ENCODE results near the gene ANKS1B. TPM values are rescaled to one million over a fixed set of nuclear protein-coding genes. Genes with fewer than 3 reads are reported as not detected.

Gene ANKS1B
- total and polyA plus RNA-seq, 2 of the 4 experiments (the other 2 are of a cell fraction), result 0.17 to 0.18 TPM

DNA sequence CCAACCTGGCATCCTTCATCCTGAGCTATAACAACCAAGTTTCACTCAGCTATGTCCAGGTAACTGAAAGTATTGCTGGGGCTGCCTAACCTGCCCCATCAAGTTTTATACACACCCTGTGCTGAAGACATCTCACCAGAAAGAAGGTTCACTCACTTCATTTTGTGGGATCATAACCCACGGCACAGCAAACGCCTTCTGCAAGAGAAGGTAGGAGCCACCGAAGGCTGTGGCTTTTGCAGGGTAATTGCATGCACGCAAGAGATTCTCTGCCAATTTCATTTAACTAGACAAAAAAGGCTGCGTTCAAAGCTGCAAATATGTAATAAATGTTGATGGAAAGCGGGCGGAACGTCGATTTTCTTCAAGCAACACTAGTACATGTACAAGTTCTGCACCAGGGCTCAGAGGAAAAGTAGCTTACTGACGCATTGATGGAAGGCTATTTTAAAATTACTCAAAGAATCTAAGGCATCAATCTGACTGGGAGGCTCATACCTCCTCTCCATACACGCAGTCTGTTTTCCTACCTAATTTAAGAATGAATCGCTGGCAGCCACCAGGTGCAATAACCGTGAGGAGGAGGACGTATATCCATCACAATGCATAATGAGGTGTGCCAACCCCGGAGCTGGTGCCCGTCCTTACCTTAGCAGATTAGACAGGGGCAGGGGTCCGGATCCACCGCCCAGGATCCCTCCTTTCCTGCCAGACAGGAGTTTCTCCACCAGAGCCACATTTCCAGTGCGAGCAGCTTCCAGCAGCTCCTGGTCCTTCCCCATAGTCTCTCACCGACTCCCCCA, 1.1 kb downstream of the ANKS1B start (continued):
- TF ChIP-seq FOS (IDR thresholded peaks at IDR 0.05; ENCODE audit: low read depth, low read length), result no peak

- dilution Hi-C loops (cut with HindIII; ENCODE audit: low sequenced_read_pairs, unreplicated experiment) (no loop called here), intact Hi-C loops (cut with micrococcal nuclease) (no loop called here), in situ Hi-C loops (cut with MboI; ENCODE audit: low sequenced_read_pairs) (no loop called here)
- Histone ChIP-seq H3K23ac (ENCODE audit: low read depth, low read length) (no peak overlapping the region), H2AK5ac (ENCODE audit: low read depth, low read length) (no peak overlapping the region), H3K9me1 (ENCODE audit: insufficient read depth, low read length) (no peaks in the 10 kb centered on the region), H3K4me3 (ENCODE audit: insufficient read depth, low read depth, low read length) (no peak overlapping the region), H3K18ac (ENCODE audit: low read depth, low read length) (no peak overlapping the region), H4K91ac (ENCODE audit: insufficient read depth, low read depth, low read length) (no peak overlapping the region), H3K4me1 (ENCODE audit: control insufficient read depth, insufficient read depth, low read length) (no peaks in the 10 kb centered on the region), H3K79me1 (ENCODE audit: low read depth in 1 of 2, low read length in 2 of 2) (no peaks in the 10 kb centered on the region), H4K5ac (ENCODE audit: low read depth, low read length) (no peak overlapping the region), H2AFZ (replicated peaks; ENCODE audit: low read length, poor library complexity) (no peak overlapping the region), H2BK20ac (ENCODE audit: low read depth, low read length) (no peak overlapping the region), H3K14ac (replicated peaks; ENCODE audit: low read depth, low read length) (no peak overlapping the region), H2AK9ac (replicated peaks; ENCODE audit: low read depth, low read length, poor library complexity) (no peak overlapping the region), H3K9me3 (ENCODE audit: control insufficient read depth, insufficient read depth, low read length) (no peaks in the 10 kb centered on the region), H3K4me2 (ENCODE audit: low read depth, low read length) (no peak overlapping the region), H3K56ac (ENCODE audit: extremely low read depth, insufficient read depth, low read length) (no peak overlapping the region), H2BK120ac (ENCODE audit: low read depth, low read length) (no peak overlapping the region), H3K36me3 (ENCODE audit: control insufficient read depth, insufficient read depth, low read length) (no peaks in the 10 kb centered on the region), H4K20me1 (ENCODE audit: insufficient read depth, low read length) (no peaks in the 10 kb centered on the region), H4K8ac (ENCODE audit: low read depth in 2 of 2, low read length in 2 of 2) (no peak overlapping the region), H3K27me3 (ENCODE audit: control insufficient read depth, insufficient read depth, low read length) (peaks cover 5% of the 10 kb centered on the region), H2BK5ac (ENCODE audit: low read depth, low read length, poor library complexity, severe bottlenecking) (no peak overlapping the region), H3K27ac (ENCODE audit: insufficient read depth, low read length) (no peak overlapping the region), H2BK15ac (ENCODE audit: low read depth, low read length) (no peak overlapping the region), H3K4ac (ENCODE audit: low read depth, low read length) (no peak overlapping the region), H3K9ac (ENCODE audit: low read depth, low read length) (no peak overlapping the region)
- DNase-seq, result no peak
- ChIA-PET POLR2A (ENCODE audit: unreplicated experiment) (no interaction called here), CTCF (no interaction called here)
- BruUV-seq (replicated peaks), result no TSS peak
- WGBS, 2 experiments (ENCODE audit: extremely low coverage in 2 of 2, insufficient read length in 1 of 2), result 67% methylated on average over 2 of the region's 4 CpGs; no CpG with 5 or more reads in 1 of the 2 experiments
- ATAC-seq (ENCODE audit: low read depth), result no peak
- TF ChIP-seq POLR2A (IDR thresholded peaks at IDR 0.05; ENCODE audit: low read depth, low read length) (no peak), SMC3 (IDR thresholded peaks at IDR 0.05; ENCODE audit: low read depth, low read length) (no peak), RAD21 (IDR thresholded peaks at IDR 0.05; ENCODE audit: low read length) (no peak), BHLHE40 (IDR thresholded peaks at IDR 0.05; ENCODE audit: low read depth, low read length) (no peak), RFX5 (IDR thresholded peaks at IDR 0.05; ENCODE audit: low read depth, low read length) (no peak), MAZ (IDR thresholded peaks at IDR 0.05; ENCODE audit: borderline replicate concordance, low read depth, low read length) (no peak), CTCF (conservative IDR thresholded peaks at IDR 0.05; ENCODE audit: low read depth, low read length) (no peak), NFE2L2 (IDR thresholded peaks at IDR 0.05; ENCODE audit: low read depth, low read length) (no peak), MAFK (IDR thresholded peaks at IDR 0.05; ENCODE audit: low read depth, low read length) (no peak), MXI1 (IDR thresholded peaks at IDR 0.05; ENCODE audit: borderline replicate concordance, low read depth, low read length) (no peak), ELK1 (IDR thresholded peaks at IDR 0.05; ENCODE audit: borderline replicate concordance, low read depth, low read length) (no peak)
- TF ChIP-seq, protein P1, sequence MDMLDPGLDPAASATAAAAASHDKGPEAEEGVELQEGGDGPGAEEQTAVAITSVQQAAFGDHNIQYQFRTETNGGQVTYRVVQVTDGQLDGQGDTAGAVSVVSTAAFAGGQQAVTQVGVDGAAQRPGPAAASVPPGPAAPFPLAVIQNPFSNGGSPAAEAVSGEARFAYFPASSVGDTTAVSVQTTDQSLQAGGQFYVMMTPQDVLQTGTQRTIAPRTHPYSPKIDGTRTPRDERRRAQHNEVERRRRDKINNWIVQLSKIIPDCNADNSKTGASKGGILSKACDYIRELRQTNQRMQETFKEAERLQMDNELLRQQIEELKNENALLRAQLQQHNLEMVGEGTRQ (IDR thresholded peaks at IDR 0.05; ENCODE audit: low read depth, low read length), result no peak
These were observed 3.0 kb downstream of the ANKS1B start for GRCh38 chr12:99981639-99982190.

All from IMR-90 (cell line).